ENCODE data around the gene CACNA1G. TPM values are rescaled to one million over a fixed set of nuclear protein-coding genes. Genes with fewer than 3 reads are reported as not detected.
A peak's percentile ranks its signal among the peaks of the same experiment; 100 is the strongest.

Gene CACNA1G
- total RNA-seq, 1 donor from 2014 or later, result 0.19 TPM

DNA sequence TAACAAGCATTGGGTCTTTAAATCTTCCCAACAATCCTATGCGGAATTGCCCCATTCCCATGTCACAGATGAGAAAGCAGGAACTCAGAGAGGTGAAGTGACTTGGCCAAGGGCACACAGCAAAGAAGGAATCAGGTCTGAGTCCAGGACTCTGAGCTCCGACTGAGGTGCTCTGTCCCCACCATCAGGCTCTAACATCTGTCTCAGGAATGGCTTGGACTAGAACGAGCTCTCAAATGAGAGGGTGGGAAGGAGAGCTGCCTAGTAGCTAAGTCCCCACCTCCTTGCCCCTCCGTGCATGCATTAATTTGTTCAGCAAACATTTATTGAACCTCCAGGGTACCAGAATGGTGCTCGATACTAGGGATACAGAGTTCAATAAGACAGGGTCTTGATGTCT lies 100.8 kb downstream of the CACNA1G start:
- TF ChIP-seq, protein P1, sequence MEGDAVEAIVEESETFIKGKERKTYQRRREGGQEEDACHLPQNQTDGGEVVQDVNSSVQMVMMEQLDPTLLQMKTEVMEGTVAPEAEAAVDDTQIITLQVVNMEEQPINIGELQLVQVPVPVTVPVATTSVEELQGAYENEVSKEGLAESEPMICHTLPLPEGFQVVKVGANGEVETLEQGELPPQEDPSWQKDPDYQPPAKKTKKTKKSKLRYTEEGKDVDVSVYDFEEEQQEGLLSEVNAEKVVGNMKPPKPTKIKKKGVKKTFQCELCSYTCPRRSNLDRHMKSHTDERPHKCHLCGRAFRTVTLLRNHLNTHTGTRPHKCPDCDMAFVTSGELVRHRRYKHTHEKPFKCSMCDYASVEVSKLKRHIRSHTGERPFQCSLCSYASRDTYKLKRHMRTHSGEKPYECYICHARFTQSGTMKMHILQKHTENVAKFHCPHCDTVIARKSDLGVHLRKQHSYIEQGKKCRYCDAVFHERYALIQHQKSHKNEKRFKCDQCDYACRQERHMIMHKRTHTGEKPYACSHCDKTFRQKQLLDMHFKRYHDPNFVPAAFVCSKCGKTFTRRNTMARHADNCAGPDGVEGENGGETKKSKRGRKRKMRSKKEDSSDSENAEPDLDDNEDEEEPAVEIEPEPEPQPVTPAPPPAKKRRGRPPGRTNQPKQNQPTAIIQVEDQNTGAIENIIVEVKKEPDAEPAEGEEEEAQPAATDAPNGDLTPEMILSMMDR (IDR thresholded peaks at IDR 0.05; ENCODE audit: unreplicated experiment), result no peak
- Mint-ChIP-seq H3K27me3 (peaks cover 3% of the 10 kb centered on the region), H3K4me1 (ENCODE audit: low read depth) (peaks cover 18% of the 10 kb centered on the region), H3K27ac (peak overlapping the region; percentile 88), H3K4me3 (ENCODE audit: low read depth) (no peak overlapping the region), H3K9me3 (ENCODE audit: low read depth) (no peaks in the 10 kb centered on the region), H3K36me3 (ENCODE audit: insufficient read depth) (no peaks in the 10 kb centered on the region)
- DNase-seq (ENCODE audit: low spot score, unreplicated experiment), result no peak

- DNase-seq (ENCODE audit: low spot score, unreplicated experiment), result no peak
- peaks cover 3% of the 10 kb centered on the region for H3K27me3 Mint-ChIP-seq
These were observed 101.4 kb downstream of the CACNA1G start for GRCh38 chr17:50661795-50662391.

DNA sequence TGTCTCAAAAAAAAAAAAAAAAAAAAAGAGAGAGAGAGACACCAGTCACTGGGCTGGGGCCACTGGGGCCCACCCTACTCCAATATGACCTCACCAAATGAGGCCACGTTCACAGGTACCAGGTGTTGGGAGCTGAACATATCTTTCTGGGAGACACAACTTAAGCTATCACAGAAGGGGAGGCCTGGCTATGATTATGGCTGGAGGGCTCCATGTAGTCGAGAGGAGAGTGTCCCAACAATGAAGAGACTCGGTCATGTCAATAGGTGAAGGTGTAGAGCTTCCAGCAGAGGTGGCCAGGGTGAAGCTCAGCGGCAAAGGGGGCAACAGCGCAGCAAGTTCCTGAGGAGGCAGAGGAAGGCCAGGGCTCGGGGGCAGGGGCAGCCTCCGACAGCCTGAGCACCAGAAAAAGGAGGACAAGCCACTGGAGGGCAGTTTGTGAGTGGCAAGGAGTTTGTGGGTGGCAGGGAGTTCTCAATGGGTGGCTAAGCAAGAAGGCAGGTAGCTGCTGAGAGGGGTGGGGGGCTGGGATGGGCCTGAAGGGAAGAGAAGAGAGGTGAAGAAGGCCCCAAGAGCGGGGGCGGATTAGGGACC lies 102.2 kb downstream of the CACNA1G start:
- Mint-ChIP-seq H3K27ac (peak overlapping the region; percentile 73), H3K36me3 (ENCODE audit: insufficient read depth) (no peaks in the 10 kb centered on the region), H3K4me1 (ENCODE audit: low read depth) (peaks cover 21% of the 10 kb centered on the region), H3K27me3 (peaks cover 3% of the 10 kb centered on the region), H3K9me3 (ENCODE audit: low read depth) (no peaks in the 10 kb centered on the region), H3K4me3 (ENCODE audit: low read depth) (no peak overlapping the region)
- DNase-seq (ENCODE audit: low spot score, unreplicated experiment), result no peak
- TF ChIP-seq, protein P1 (IDR thresholded peaks at IDR 0.05; ENCODE audit: unreplicated experiment), result no peak

More at GRCh38 chr17:50661795-50662391, 101.4 kb downstream of the CACNA1G start:
- TF ChIP-seq, protein P1 (IDR thresholded peaks at IDR 0.05; ENCODE audit: unreplicated experiment), result no peak
- Mint-ChIP-seq H3K36me3 (ENCODE audit: insufficient read depth) (no peaks in the 10 kb centered on the region), H3K4me1 (ENCODE audit: low read depth) (peaks cover 18% of the 10 kb centered on the region), H3K4me3 (ENCODE audit: low read depth) (no peak overlapping the region), H3K27ac (peak overlapping the region; percentile 88), H3K9me3 (ENCODE audit: low read depth) (no peaks in the 10 kb centered on the region)

- H3K27me3 Mint-ChIP-seq, result peaks cover 3% of the 10 kb centered on the region
- H3K4me1 Mint-ChIP-seq (ENCODE audit: low read depth), result peaks cover 25% of the 10 kb centered on the region
- DNase-seq (ENCODE audit: low spot score, unreplicated experiment), result no peak
- H3K27ac Mint-ChIP-seq, result no peak overlapping the region
- H3K4me3 Mint-ChIP-seq (ENCODE audit: low read depth), result no peak overlapping the region
- H3K36me3 Mint-ChIP-seq (ENCODE audit: insufficient read depth), result no peaks in the 10 kb centered on the region
- TF ChIP-seq, protein P1 (IDR thresholded peaks at IDR 0.05; ENCODE audit: unreplicated experiment), result no peak
- H3K9me3 Mint-ChIP-seq (ENCODE audit: low read depth), result no peaks in the 10 kb centered on the region
These were observed 103.4 kb downstream of the CACNA1G start for GRCh38 chr17:50663812-50664374.

DNA sequence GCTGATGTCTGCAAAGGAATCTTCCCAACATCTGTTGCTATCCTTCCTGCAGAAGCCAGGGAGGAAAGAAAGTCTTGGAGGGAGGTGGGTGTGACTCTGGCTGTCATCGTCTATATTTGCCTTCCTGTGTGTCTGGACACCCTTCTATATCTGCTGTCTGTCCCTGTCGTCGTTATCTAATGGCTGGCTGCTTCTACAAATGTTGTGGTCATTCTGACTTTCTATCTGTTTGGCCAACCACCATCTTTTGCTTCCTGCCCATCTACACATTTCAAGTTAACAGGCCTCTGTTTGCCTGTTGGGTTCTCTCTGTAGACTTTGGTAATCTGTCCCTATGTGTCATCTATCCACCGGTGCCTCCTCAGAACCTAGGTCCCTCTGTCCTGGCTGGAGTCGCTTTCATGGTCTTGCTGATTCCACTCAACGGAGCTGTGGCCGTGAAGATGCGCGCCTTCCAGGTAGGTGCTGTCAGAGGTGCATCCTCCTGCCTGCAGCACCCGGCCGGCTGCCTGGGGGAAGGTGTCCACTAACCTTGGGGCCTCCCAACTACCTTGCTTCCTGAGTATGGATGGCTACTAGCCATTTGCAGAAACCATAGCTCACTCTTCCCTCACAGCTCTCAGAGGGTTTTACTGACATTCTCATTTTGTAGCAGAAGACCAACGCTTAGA lies 104.4 kb downstream of the CACNA1G start:
- H3K27me3 Mint-ChIP-seq, result peaks cover 3% of the 10 kb centered on the region
- no peaks in the 10 kb centered on the region for H3K36me3 Mint-ChIP-seq (ENCODE audit: insufficient read depth)
- H3K9me3 Mint-ChIP-seq (ENCODE audit: low read depth), result no peaks in the 10 kb centered on the region
- no peak overlapping the region for H3K4me3 Mint-ChIP-seq (ENCODE audit: low read depth)
- TF ChIP-seq, protein P1 (IDR thresholded peaks at IDR 0.05; ENCODE audit: unreplicated experiment), result no peak
- no peak overlapping the region for H3K27ac Mint-ChIP-seq
- no peak for DNase-seq (ENCODE audit: low spot score, unreplicated experiment)
- H3K4me1 Mint-ChIP-seq (ENCODE audit: low read depth), result peaks cover 25% of the 10 kb centered on the region

Data from progenitor cell of endocrine pancreas (in vitro differentiated cells).